Measurements from ENCODE around the gene ERC2.

DNA sequence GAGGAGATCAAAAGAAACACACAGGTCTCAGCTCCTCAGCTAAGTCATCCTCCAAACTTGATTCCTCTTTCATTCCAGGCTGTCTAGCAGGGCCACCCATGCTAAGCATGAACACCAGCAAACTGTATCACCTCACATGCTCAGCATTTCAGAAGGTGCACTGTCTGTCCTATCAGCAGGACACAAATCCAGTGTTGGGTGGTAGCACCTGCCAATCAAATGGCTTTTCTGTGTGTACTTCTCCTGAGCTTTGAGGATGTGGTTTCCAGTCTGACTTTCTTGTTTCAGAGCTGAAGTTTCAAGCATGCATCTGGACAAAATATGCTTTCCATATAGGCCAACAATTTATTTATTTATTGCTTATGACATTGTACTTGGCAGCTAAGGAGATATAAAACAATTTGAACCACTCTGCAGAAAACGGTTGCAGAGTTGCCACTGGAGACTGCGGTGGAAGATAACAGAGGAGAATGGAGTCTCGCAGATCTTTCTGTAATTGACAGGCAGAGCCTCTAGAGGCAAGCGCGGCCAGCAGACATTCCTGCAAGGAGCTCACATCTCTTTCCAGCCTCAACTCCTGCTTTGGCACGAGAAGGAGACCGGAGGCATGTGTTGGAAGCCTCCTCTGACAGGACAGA, 814.0 kb downstream of the ERC2 start:
- TF ChIP-seq POLR2AphosphoS5 (IDR thresholded peaks at IDR 0.05; ENCODE audit: low read depth, low read length), result no peak
- TF ChIP-seq POLR2A (IDR thresholded peaks at IDR 0.05; ENCODE audit: low read depth, low read length), result no peak
- TF ChIP-seq TAF1 (IDR thresholded peaks at IDR 0.05; ENCODE audit: borderline replicate concordance, low read depth, low read length), result no peak

Measured in GM12892 (cell line).